B cell (primary cell): Measurements from ENCODE around the gene DNASE1L3. TPM values are rescaled to one million over a fixed set of nuclear protein-coding genes. Genes with fewer than 3 reads are reported as not detected.

Experiments
- ATAC-seq: fragments of 200-7000 bp; cut with Tn5 transposase; one replicate; pipeline ENCODE4 v1.10.0; 2021; ENCODE audit warnings: low read depth, mild to moderate bottlenecking, moderate number of reproducible peaks, moderate library complexity
- CTCF ChIA-PET: fragments of 350-600 bp; sonication (Branson Sonifier 250); formaldehyde crosslinking; loops from one replicate; lab custom pipeline; 2021; ENCODE audit warnings: antibody characterized with exemption, inconsistent platforms; lab: Charles Lee
- POLR2A ChIA-PET: fragments of 350-600 bp; sonication (Branson Sonifier 250); formaldehyde crosslinking; loops from one replicate; lab custom pipeline; 2021; ENCODE audit warnings: antibody characterized with exemption; lab: Charles Lee
- DNase-seq: peaks from one replicate; pipeline ENCODE4 v3.0.0; 2013
- H2AFZ ChIP-seq: 2 replicates; pipeline ENCODE4 v1.6.1; 2012; ENCODE audit warnings: mild to moderate bottlenecking, low read depth, low read length; ENCODE audit not compliant: insufficient read depth, poor library complexity, severe bottlenecking
- H3K27ac ChIP-seq, 2 donors: 1 replicate in 1 of 2; 2 replicates in 1 of 2; pipeline ENCODE4 v1.5.1; 2012 to 2013; ENCODE audit warnings: low read length in 2 of 2, mild to moderate bottlenecking in 2 of 2, moderate library complexity in 1 of 2
- H3K27me3 ChIP-seq, 4 experiments: fragments of 200-600 bp in 1 of 4; sonication (generic) in 1 of 4; replicated peaks in 1 of 4; 1 replicate in 2 of 4; 2 replicates in 2 of 4; pipeline versions ENCODE4 v1.6.1 to v1.7.0; 2013 to 2016; ENCODE audit warnings: low read length in 3 of 4, mild to moderate bottlenecking in 2 of 4, mixed read lengths in 1 of 4, moderate library complexity in 1 of 4; ENCODE audit not compliant: insufficient read depth in 4 of 4, control insufficient read depth in 3 of 4; ENCODE audit errors: control extremely low read depth in 1 of 4
- H3K36me3 ChIP-seq, 2 experiments: replicated peaks in 1 of 2; 1 replicate in 1 of 2; 2 replicates in 1 of 2; pipeline versions ENCODE4 v1.6.1 to v1.7.1; 2013; ENCODE audit warnings: low read length in 1 of 2; ENCODE audit not compliant: insufficient read depth in 2 of 2, control insufficient read depth in 1 of 2; ENCODE audit errors: control extremely low read depth in 1 of 2, extremely low read depth in 1 of 2
- H3K4me1 ChIP-seq, 2 donors: fragments of 200-600 bp in 1 of 2; sonication (generic) in 1 of 2; 1 replicate in 1 of 2; 2 replicates in 1 of 2; pipeline versions ENCODE4 v1.5.1 to v1.6.1; 2013 to 2017; ENCODE audit warnings: low read length in 2 of 2; ENCODE audit not compliant: control insufficient read depth in 2 of 2, insufficient read depth in 2 of 2
- H3K4me2 ChIP-seq: replicated peaks from 2 replicates; pipeline ENCODE3; 2012; ENCODE audit warnings: mild to moderate bottlenecking, low read depth, low read length; ENCODE audit not compliant: poor library complexity, severe bottlenecking
- H3K4me3 ChIP-seq, 5 experiments: fragments of 200-600 bp in 1 of 5; sonication (generic) in 1 of 5; 1 replicate in 3 of 5; 2 replicates in 2 of 5; pipeline versions ENCODE4 v1.5.1 to v1.7.0; 2011 to 2016; ENCODE audit warnings: low read length in 4 of 5, mild to moderate bottlenecking in 4 of 5, low read depth in 2 of 5, control low read depth in 1 of 5, moderate library complexity in 1 of 5; ENCODE audit not compliant: insufficient read depth in 1 of 5; ENCODE audit errors: control extremely low read depth in 1 of 5, extremely low read depth in 1 of 5
- H3K79me2 ChIP-seq: fragments of 200-600 bp; sonication (generic); one replicate; pipeline ENCODE4 v1.6.0; 2016; ENCODE audit warnings: low read length; ENCODE audit not compliant: control insufficient read depth, insufficient read depth
- H3K9ac ChIP-seq: fragments of 200-600 bp; sonication (generic); 2 replicates; pipeline ENCODE4 v1.6.1; 2017; ENCODE audit warnings: mild to moderate bottlenecking, low read length, moderate library complexity
- H3K9me3 ChIP-seq, 3 donors: one replicate each; pipeline versions ENCODE4 v1.6.1 to v1.7.1; 2013; ENCODE audit warnings: low read length in 2 of 3; ENCODE audit not compliant: control insufficient read depth in 2 of 3, insufficient read depth in 1 of 3; ENCODE audit errors: control extremely low read depth in 1 of 3
- H4K20me1 ChIP-seq: 2 replicates; pipeline ENCODE4 v1.6.0; 2012; ENCODE audit warnings: mild to moderate bottlenecking, low read length; ENCODE audit not compliant: insufficient read depth, control insufficient read depth, poor library complexity, severe bottlenecking
- H3K27ac Mint-ChIP-seq: one replicate; pipeline ENCODE4 v1.8.0; 2021; ENCODE audit warnings: mixed read lengths
- H3K27me3 Mint-ChIP-seq: one replicate; pipeline ENCODE4 v1.8.0; 2021; ENCODE audit warnings: mixed read lengths
- H3K4me1 Mint-ChIP-seq: one replicate; pipeline ENCODE4 v1.8.0; 2021; ENCODE audit warnings: mixed read lengths
- H3K4me3 Mint-ChIP-seq: one replicate; pipeline ENCODE4 v1.8.0; 2021; ENCODE audit warnings: mixed read lengths
- H3K9me3 Mint-ChIP-seq: one replicate; pipeline ENCODE4 v1.8.0; 2022; ENCODE audit warnings: mixed read lengths; ENCODE audit not compliant: insufficient read depth
- EZH2 ChIP-seq: IDR thresholded peaks from 2 replicates; pipeline ENCODE4 v1.6.1; 2012; ENCODE audit warnings: borderline replicate concordance, low read depth, mild to moderate bottlenecking, moderate library complexity, low read length; ENCODE audit not compliant: insufficient read depth, poor library complexity, severe bottlenecking
- WGBS: methylation state at CpG from one replicate; pipeline ENCODE4 v1.1.5; 2013; ENCODE audit warnings: missing lambda C conversion rate; ENCODE audit not compliant: insufficient coverage; 5-methylcytosine and 5-hydroxymethylcytosine counted together
- intact Hi-C: fragments of 100-400 bp; cut with micrococcal nuclease; formaldehyde crosslinking; loops from one replicate; pipeline ENCODE4 v1.10.0; 2022
- polyA plus RNA-seq: library from polyadenylated mRNA; depleted of rRNA; stranded (reverse); fragments of >200 nt; gene quantifications from 2 replicates; pipeline ENCODE4 v1.2.3, GENCODE V29; 2012
- total RNA-seq, 2 donors: library from RNA; stranded (reverse); fragments of 120-200 nt in 1 of 2; gene quantifications; 1 replicate in 1 of 2; 2 replicates in 1 of 2; pipeline versions ENCODE4 v1.2.3 to v1.2.4, GENCODE V29; 2013 to 2022
- TF ChIP-seq, protein P1 (sequence below): fragments of 200-600 bp; IDR thresholded peaks from one replicate; pipeline ENCODE4 v1.8.0; 2022; ENCODE audit warnings: antibody characterized with exemption, mild to moderate bottlenecking

DNASE1L3 gene
- total and polyA plus RNA-seq, 2 donors (not counting 1 experiment from before 2014, with no cell fraction given), result 0.39 to 2.6 TPM

DNA sequence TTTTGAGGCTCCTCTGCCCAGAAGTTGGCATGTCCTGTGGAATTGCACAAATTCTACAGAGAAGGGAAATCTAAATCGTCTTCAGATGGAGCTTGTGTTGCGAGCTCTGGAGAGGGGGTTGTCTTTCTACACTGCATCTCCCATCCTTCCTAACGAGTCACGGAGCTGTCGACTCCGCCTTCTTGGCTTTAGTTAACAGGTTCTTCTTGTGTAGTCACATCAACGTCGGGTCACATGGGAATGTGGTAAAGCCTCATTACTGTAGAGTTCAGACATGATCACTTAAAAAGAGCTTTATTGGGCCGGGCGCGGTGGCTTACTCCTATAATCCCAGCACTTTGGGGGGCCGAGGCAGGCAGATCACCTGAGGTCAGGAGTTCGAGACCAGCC is 60.0 kb downstream of the DNASE1L3 start:
- H3K4me1 Mint-ChIP-seq, result no peaks in the 10 kb centered on the region
- H3K4me3 Mint-ChIP-seq, result no peak overlapping the region
- H3K9me3 ChIP-seq, result no peaks in the 10 kb centered on the region
- no peak overlapping the region for H3K27ac ChIP-seq
- no peaks in the 10 kb centered on the region for H4K20me1 ChIP-seq
- H3K36me3 ChIP-seq, result peaks cover 0 to 57% of the 10 kb centered on the region in 2 experiments
- ATAC-seq, result no peak
- intact Hi-C loops, result no loop called here
- no peaks in the 10 kb centered on the region for H3K27me3 ChIP-seq
- ChIA-PET POLR2A (no interaction called here), CTCF (no interaction called here)
- no peak overlapping the region for H2AFZ ChIP-seq
- H3K27ac Mint-ChIP-seq, result no peak overlapping the region
- H3K27me3 Mint-ChIP-seq, result no peaks in the 10 kb centered on the region
- H3K4me1 ChIP-seq, result no peaks in the 10 kb centered on the region
- no peaks in the 10 kb centered on the region for H3K79me2 ChIP-seq
- H3K4me3 ChIP-seq, result no peak overlapping the region
- no peak overlapping the region for H3K9ac ChIP-seq
- WGBS, result 98% methylated on average over 7 of the region's 13 CpGs
- no peak overlapping the region for H3K4me2 ChIP-seq
- no peak for DNase-seq
- no peak for TF ChIP-seq EZH2
- TF ChIP-seq, protein P1, sequence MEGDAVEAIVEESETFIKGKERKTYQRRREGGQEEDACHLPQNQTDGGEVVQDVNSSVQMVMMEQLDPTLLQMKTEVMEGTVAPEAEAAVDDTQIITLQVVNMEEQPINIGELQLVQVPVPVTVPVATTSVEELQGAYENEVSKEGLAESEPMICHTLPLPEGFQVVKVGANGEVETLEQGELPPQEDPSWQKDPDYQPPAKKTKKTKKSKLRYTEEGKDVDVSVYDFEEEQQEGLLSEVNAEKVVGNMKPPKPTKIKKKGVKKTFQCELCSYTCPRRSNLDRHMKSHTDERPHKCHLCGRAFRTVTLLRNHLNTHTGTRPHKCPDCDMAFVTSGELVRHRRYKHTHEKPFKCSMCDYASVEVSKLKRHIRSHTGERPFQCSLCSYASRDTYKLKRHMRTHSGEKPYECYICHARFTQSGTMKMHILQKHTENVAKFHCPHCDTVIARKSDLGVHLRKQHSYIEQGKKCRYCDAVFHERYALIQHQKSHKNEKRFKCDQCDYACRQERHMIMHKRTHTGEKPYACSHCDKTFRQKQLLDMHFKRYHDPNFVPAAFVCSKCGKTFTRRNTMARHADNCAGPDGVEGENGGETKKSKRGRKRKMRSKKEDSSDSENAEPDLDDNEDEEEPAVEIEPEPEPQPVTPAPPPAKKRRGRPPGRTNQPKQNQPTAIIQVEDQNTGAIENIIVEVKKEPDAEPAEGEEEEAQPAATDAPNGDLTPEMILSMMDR, result no peak
- no peaks in the 10 kb centered on the region for H3K9me3 Mint-ChIP-seq

DNA sequence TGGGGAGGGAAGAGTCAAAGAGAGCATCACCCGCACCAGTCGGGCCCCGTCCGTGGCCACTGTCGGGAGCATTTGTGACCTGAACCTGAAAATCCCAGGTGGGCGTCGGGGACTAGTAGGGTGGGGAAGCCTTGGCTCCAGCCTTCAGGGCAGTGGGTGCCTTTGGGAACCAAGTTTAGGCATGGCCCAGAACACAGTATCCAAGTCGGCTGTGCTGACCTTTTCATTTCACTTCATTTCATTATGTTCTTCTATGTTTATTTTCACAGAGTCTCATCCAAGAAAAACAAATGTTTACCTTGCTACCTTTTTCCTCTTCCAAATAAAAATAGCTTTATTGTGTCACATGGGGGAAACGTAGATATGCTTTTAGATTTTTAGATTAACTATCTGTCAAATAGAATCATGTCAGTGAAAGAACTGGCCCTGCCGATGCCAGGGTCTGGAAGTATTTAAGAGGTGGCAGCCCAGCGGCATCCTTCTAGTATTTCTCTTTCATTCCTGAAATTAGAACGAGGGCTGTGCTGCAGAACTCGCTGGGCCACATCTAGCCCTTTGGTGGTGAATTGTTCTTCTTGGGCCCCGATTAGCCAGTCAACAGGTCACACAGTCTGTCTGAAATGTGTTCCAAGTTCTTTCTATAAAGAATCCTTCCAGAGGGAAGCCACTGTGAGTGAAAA is 60.5 kb downstream of the DNASE1L3 start:
- Mint-ChIP-seq H3K4me3 (no peak overlapping the region), H3K27me3 (no peaks in the 10 kb centered on the region), H3K9me3 (no peaks in the 10 kb centered on the region), H3K27ac (no peak overlapping the region), H3K4me1 (no peaks in the 10 kb centered on the region)
- Histone ChIP-seq H3K4me2 (no peak overlapping the region), H4K20me1 (no peaks in the 10 kb centered on the region), H3K27ac (no peak overlapping the region), H3K4me1 (no peaks in the 10 kb centered on the region), H2AFZ (no peak overlapping the region), H3K9me3 (no peaks in the 10 kb centered on the region), H3K4me3 (no peak overlapping the region), H3K79me2 (no peaks in the 10 kb centered on the region), H3K36me3 (peaks cover 0 to 53% of the 10 kb centered on the region in 2 experiments), H3K9ac (no peak overlapping the region), H3K27me3 (no peaks in the 10 kb centered on the region)
- DNase-seq, result no peak
- TF ChIP-seq, protein P1, result no peak
- no peak for TF ChIP-seq EZH2
- WGBS, result 98% methylated on average over 11 of the region's 14 CpGs
- no peak for ATAC-seq
- ChIA-PET POLR2A (no interaction called here), CTCF (no interaction called here)
- intact Hi-C loops, result no loop called here
